Common myeloid progenitor, CD34-positive (primary cell): Measurements from ENCODE around the gene METAP1.

Source experiments
- CTCF ChIA-PET: fragments of 350-600 bp; sonication (Branson Sonifier 250); formaldehyde crosslinking; loops from one replicate; lab custom pipeline; 2021; ENCODE audit warnings: antibody characterized with exemption; lab: Charles Lee
- POLR2A ChIA-PET: fragments of 350-600 bp; sonication (Branson Sonifier 250); formaldehyde crosslinking; loops from one replicate; lab custom pipeline; 2021; ENCODE audit warnings: antibody characterized with exemption; lab: Charles Lee
- DNase-seq, 3 donors: peaks; one replicate each; pipeline versions ENCODE4 v3.0.0 to v3.0.0-alpha.2; 2013
- H3K27ac ChIP-seq, 2 experiments: 1 replicate in 1 of 2; 2 replicates in 1 of 2; pipeline ENCODE4 v1.7.0; 2013; ENCODE audit warnings: inconsistent platforms in 2 of 2, low read length in 2 of 2, mild to moderate bottlenecking in 2 of 2, low read depth in 1 of 2, moderate library complexity in 1 of 2; ENCODE audit not compliant: severe bottlenecking in 2 of 2, insufficient read depth in 1 of 2, poor library complexity in 1 of 2
- H3K27me3 ChIP-seq, 5 experiments: replicated peaks in 2 of 5; 1 replicate in 3 of 5; 2 replicates in 2 of 5; pipeline versions ENCODE4 v1.6.1 to v1.7.0; 2013; ENCODE audit warnings: low read length in 4 of 5, mild to moderate bottlenecking in 2 of 5, moderate library complexity in 2 of 5, inconsistent platforms in 1 of 5; ENCODE audit not compliant: insufficient read depth in 5 of 5, control insufficient read depth in 4 of 5
- H3K36me3 ChIP-seq, 4 experiments: 1 replicate in 2 of 4; 2 replicates in 2 of 4; pipeline versions ENCODE4 v1.6.1 to v1.7.0; 2013; ENCODE audit warnings: low read length in 3 of 4, control low read depth in 1 of 4, mild to moderate bottlenecking in 1 of 4; ENCODE audit not compliant: control insufficient read depth in 4 of 4, insufficient read depth in 4 of 4
- H3K4me1 ChIP-seq, 4 experiments: 1 replicate in 3 of 4; 2 replicates in 1 of 4; pipeline versions ENCODE4 v1.6.1 to v1.7.1; 2013; ENCODE audit warnings: low read length in 3 of 4, mild to moderate bottlenecking in 3 of 4, control low read depth in 1 of 4, inconsistent platforms in 1 of 4, moderate library complexity in 1 of 4; ENCODE audit not compliant: control insufficient read depth in 4 of 4, insufficient read depth in 4 of 4; ENCODE audit errors: control extremely low read depth in 1 of 4
- H3K4me3 ChIP-seq, 7 experiments: 1 replicate in 4 of 7; 2 replicates in 3 of 7; pipeline versions ENCODE4 v1.5.1 to v1.7.0; 2013; ENCODE audit warnings: mild to moderate bottlenecking in 7 of 7, low read length in 6 of 7, moderate library complexity in 6 of 7, inconsistent platforms in 2 of 7, low read depth in 2 of 7, control low read depth in 1 of 7; ENCODE audit not compliant: insufficient read depth in 4 of 7, control insufficient read depth in 1 of 7; ENCODE audit errors: extremely low read depth in 1 of 7
- H3K9me3 ChIP-seq, 5 experiments: 1 replicate in 4 of 5; 2 replicates in 1 of 5; pipeline versions ENCODE4 v1.6.1 to v1.7.1; 2013; ENCODE audit warnings: low read length in 4 of 5, mild to moderate bottlenecking in 2 of 5, inconsistent platforms in 1 of 5, low read depth in 1 of 5, moderate library complexity in 1 of 5; ENCODE audit not compliant: control insufficient read depth in 4 of 5, insufficient read depth in 2 of 5; ENCODE audit errors: control extremely low read depth in 1 of 5
- WGBS: methylation state at CpG from one replicate; pipeline ENCODE4 v1.1.5; 2013; ENCODE audit not compliant: insufficient coverage; 5-methylcytosine and 5-hydroxymethylcytosine counted together

Gene METAP1

GRCh38 chr4:99043346-99043745, 47.8 kb downstream of the METAP1 start:
- H3K27ac ChIP-seq: peak overlapping the region; percentile 69 to 70
- no peaks in the 10 kb centered on the region for H3K27me3 ChIP-seq
- peaks cover 0 to 4% (median 0%) of the 10 kb centered on the region in 5 experiments for H3K9me3 ChIP-seq
- peaks cover 3 to 14% (median 14%) of the 10 kb centered on the region in 4 experiments for H3K4me1 ChIP-seq
- ChIA-PET POLR2A (interaction anchor here (1.1 kb wide), 1 partner anchor 48 kb away, joined by 3 read pairs; the partner anchor contains the start of gene METAP1), CTCF (interaction anchor here (1.7 kb wide), 1 partner anchor 13 kb away, joined by 7 read pairs; no protein-coding TSS in a partner anchor)
- peak overlapping the region in 1 of 7 experiments; percentile 9 for H3K4me3 ChIP-seq
- WGBS: no CpG with 5 or more reads among the region's 2 CpGs
- DNase-seq: peak; percentile 4 to 71 (median 54)
- peaks cover 5 to 32% (median 7%) of the 10 kb centered on the region in 4 experiments for H3K36me3 ChIP-seq

GRCh38 chr4:99047710-99048109, 52.2 kb downstream of the METAP1 start:
- Histone ChIP-seq H3K4me1 (peaks cover 3 to 14% (median 13%) of the 10 kb centered on the region in 4 experiments), H3K4me3 (no peak overlapping the region), H3K36me3 (peaks cover 22 to 55% (median 37%) of the 10 kb centered on the region in 4 experiments), H3K27me3 (no peaks in the 10 kb centered on the region), H3K27ac (no peak overlapping the region), H3K9me3 (no peaks in the 10 kb centered on the region)
- 100% methylated on average over 1 of the region's 2 CpGs for WGBS
- POLR2A ChIA-PET: no interaction called here
- CTCF ChIA-PET: interaction anchor here (1.0 to 2.1 kb wide), 4 partner anchors 8 to 53 kb away, joined by 3 to 6 read pairs (median 4); partner anchors contain the start of gene METAP1
- DNase-seq: no peak

- CTCF ChIA-PET: interaction anchor here (1.2 to 7.6 kb wide), 3 partner anchors 8 to 57 kb away, joined by 3 to 127 read pairs (median 4); partner anchors contain the start of gene METAP1
- no peaks in the 10 kb centered on the region for H3K9me3 ChIP-seq
- no peak overlapping the region for H3K27ac ChIP-seq
- POLR2A ChIA-PET: no interaction called here
- H3K4me3 ChIP-seq: no peak overlapping the region
- H3K27me3 ChIP-seq: no peaks in the 10 kb centered on the region
- H3K36me3 ChIP-seq: peaks cover 16 to 58% (median 38%) of the 10 kb centered on the region in 4 experiments
- H3K4me1 ChIP-seq: peaks cover 0 to 4% (median 0%) of the 10 kb centered on the region in 4 experiments
- DNase-seq: no peak
These were observed 57.4 kb downstream of the METAP1 start for GRCh38 chr4:99052902-99053301.

- Histone ChIP-seq H3K27ac (no peak overlapping the region), H3K27me3 (no peaks in the 10 kb centered on the region), H3K36me3 (peaks cover 14 to 55% (median 38%) of the 10 kb centered on the region in 4 experiments), H3K4me1 (peaks cover 0 to 4% (median 0%) of the 10 kb centered on the region in 4 experiments), H3K9me3 (no peaks in the 10 kb centered on the region), H3K4me3 (no peak overlapping the region)
- CTCF ChIA-PET: interaction anchor here (1.1 to 7.6 kb wide), 4 partner anchors 9 to 59 kb away, joined by 3 to 127 read pairs (median 4); partner anchors contain the start of gene METAP1
- DNase-seq: no peak
- POLR2A ChIA-PET: no interaction called here
- WGBS: 89% methylated on average over 1 of the region's 3 CpGs
These were observed 59.0 kb downstream of the METAP1 start for GRCh38 chr4:99054428-99054994.

DNA sequence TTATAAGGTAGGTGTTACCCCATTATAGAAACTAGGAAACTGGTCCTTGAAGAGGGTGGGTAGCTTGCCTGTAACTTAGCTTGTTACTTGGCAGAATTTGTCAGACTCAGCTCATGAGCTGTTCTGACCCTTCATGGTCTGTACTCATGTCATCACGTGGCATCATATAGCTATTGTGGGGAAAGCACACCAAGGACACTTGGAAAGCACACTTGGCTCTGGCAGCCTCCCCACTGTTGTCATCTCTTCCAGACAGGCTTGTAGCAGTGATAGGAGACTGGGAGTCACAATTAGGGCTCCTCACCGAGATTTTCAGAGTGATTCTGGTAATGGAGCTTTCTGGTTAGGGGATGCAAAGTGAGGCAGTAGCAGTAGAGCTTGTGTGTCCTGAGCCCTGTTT, 62.7 kb downstream of the METAP1 start:
- WGBS: 100% methylated on average over 1 of the region's 2 CpGs
- POLR2A ChIA-PET: interaction anchor here (0.7 kb wide), 1 partner anchor 271 kb away, joined by 3 read pairs; no protein-coding TSS in a partner anchor
- no peaks in the 10 kb centered on the region for H3K27me3 ChIP-seq
- H3K27ac ChIP-seq: no peak overlapping the region
- CTCF ChIA-PET: interaction anchor here (1.0 to 7.6 kb wide), 8 partner anchors 9 to 907 kb away, joined by 3 to 127 read pairs (median 4); partner anchors contain the start of gene METAP1
- H3K36me3 ChIP-seq: peaks cover 5 to 50% (median 24%) of the 10 kb centered on the region in 4 experiments
- H3K9me3 ChIP-seq: no peaks in the 10 kb centered on the region
- H3K4me3 ChIP-seq: no peak overlapping the region
- DNase-seq: no peak
- peaks cover 0 to 4% (median 0%) of the 10 kb centered on the region in 4 experiments for H3K4me1 ChIP-seq

DNA sequence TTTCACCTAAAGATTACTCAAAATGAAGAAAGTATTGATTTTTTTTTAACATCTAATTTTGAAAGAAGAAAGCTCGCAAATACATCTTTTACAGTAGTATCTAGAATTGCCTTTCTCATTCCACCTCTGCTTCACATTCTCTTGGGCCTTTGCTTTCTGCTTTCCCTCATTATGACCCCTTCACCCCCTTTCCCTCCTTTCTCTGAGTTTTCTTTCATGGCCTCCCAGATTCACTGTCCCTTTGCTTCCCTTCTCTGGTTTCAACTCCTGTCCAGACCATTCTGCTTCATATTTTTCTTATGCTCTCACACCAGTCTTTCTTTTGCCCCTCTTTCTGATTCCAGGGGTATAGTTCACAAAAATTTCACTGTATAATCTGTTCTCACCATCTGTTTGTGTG, 64.0 kb downstream of the METAP1 start:
- Histone ChIP-seq H3K4me1 (peaks cover 0 to 4% (median 0%) of the 10 kb centered on the region in 4 experiments), H3K27ac (no peak overlapping the region), H3K4me3 (no peak overlapping the region), H3K36me3 (peaks cover 4 to 53% (median 26%) of the 10 kb centered on the region in 4 experiments), H3K27me3 (no peaks in the 10 kb centered on the region), H3K9me3 (no peaks in the 10 kb centered on the region)
- CTCF ChIA-PET: interaction anchor here (0.8 to 7.6 kb wide), 5 partner anchors 10 to 64 kb away, joined by 4 to 127 read pairs (median 5); partner anchors contain the start of gene METAP1
- no CpG with 5 or more reads among the region's 1 CpG for WGBS
- POLR2A ChIA-PET: no interaction called here
- DNase-seq: no peak
